Activated T-cell treated with anti-CD3 and anti-CD28 coated beads, Interleukin-2, amount 50 U/mL, for 4 hours (primary cell): Measurements from ENCODE around the gene NUTF2. TPM values are rescaled to one million over a fixed set of nuclear protein-coding genes. Genes with fewer than 3 reads are reported as not detected.
"Not testable (repeated sequence)": the region's sequence is repeated elsewhere in the genome, so short reads cannot be mapped to it uniquely, and the experiment has no call there.

Source experiments
- ATAC-seq, 2 donors: fragments of 200-7000 bp; cut with Tn5 transposase; one replicate each; pipeline ENCODE4 v1.10.0; 2021
- DNase-seq: peaks from one replicate; pipeline ENCODE4 v3.0.0-alpha.2; 2020
- H3K27me3 Mint-ChIP-seq: one replicate; pipeline ENCODE4 v1.8.0; 2021; ENCODE audit warnings: low read depth, mixed read lengths
- H3K36me3 Mint-ChIP-seq: one replicate; pipeline ENCODE4 v1.8.0; 2022; ENCODE audit warnings: mixed read lengths; ENCODE audit not compliant: insufficient read depth
- H3K4me1 Mint-ChIP-seq: one replicate; pipeline ENCODE4 v1.8.0; 2021; ENCODE audit warnings: low read depth, mixed read lengths
- H3K4me3 Mint-ChIP-seq: one replicate; pipeline ENCODE4 v1.8.0; 2021; ENCODE audit warnings: mild to moderate bottlenecking, moderate library complexity, mixed read lengths
- H3K9me3 Mint-ChIP-seq: one replicate; pipeline ENCODE4 v1.8.0; 2021; ENCODE audit warnings: mixed read lengths
- total RNA-seq, 3 donors: library from RNA; stranded (reverse); gene quantifications; one replicate each; pipeline ENCODE4 v1.2.1, GENCODE V29; 2021

Gene NUTF2
- total RNA-seq, 3 donors from 2014 or later: 170 to 182 (median 182) TPM

- no peak for ATAC-seq
- peaks cover 50% of the 10 kb centered on the region for H3K4me1 Mint-ChIP-seq
- DNase-seq: no peak
- H3K9me3 Mint-ChIP-seq: no peaks in the 10 kb centered on the region
- H3K4me3 Mint-ChIP-seq: peak overlapping the region; percentile 87
- no peaks in the 10 kb centered on the region for H3K27me3 Mint-ChIP-seq
- H3K36me3 Mint-ChIP-seq: peaks cover 4% of the 10 kb centered on the region
Observed at GRCh38 chr16:67845291-67846062, 1.3 kb upstream of the NUTF2 start.

GRCh38 chr16:67846063-67846319, 742 bp upstream of the NUTF2 start:
- H3K4me3 Mint-ChIP-seq: peak overlapping the region; percentile 87
- H3K9me3 Mint-ChIP-seq: no peaks in the 10 kb centered on the region
- peaks cover 4% of the 10 kb centered on the region for H3K36me3 Mint-ChIP-seq
- H3K4me1 Mint-ChIP-seq: peaks cover 50% of the 10 kb centered on the region
- DNase-seq: no peak
- no peak for ATAC-seq
- H3K27me3 Mint-ChIP-seq: no peaks in the 10 kb centered on the region

GRCh38 chr16:67847064-67847861, 530 bp downstream of the NUTF2 start, which contains the start of gene CENPT:
Gene CENPT (minus strand): TSS chr16:67847693. CDS start chr16:67833859, 13,834 bp downstream.
- H3K9me3 Mint-ChIP-seq: no peaks in the 10 kb centered on the region
- peak within 1 kb of the TSS; percentile 92 for H3K4me3 Mint-ChIP-seq
- peaks cover 44% of the 10 kb centered on the region for H3K4me1 Mint-ChIP-seq
- ATAC-seq (peak; percentile 59 to 63), DNase-seq (peak; percentile 10)
- no peaks in the 10 kb centered on the region for H3K27me3 Mint-ChIP-seq
- peaks cover 4% of the 10 kb centered on the region for H3K36me3 Mint-ChIP-seq

- ATAC-seq (no peak), DNase-seq (no peak)
- H3K27me3 Mint-ChIP-seq: no peaks in the 10 kb centered on the region
- H3K4me3 Mint-ChIP-seq: peak overlapping the region; percentile 92
- no peaks in the 10 kb centered on the region for H3K9me3 Mint-ChIP-seq
- peaks cover 4% of the 10 kb centered on the region for H3K36me3 Mint-ChIP-seq
- H3K4me1 Mint-ChIP-seq: peaks cover 41% of the 10 kb centered on the region
Observed at GRCh38 chr16:67848118-67848517, 1.4 kb downstream of the NUTF2 start.

- Mint-ChIP-seq H3K4me3 (no peak overlapping the region), H3K9me3 (no peaks in the 10 kb centered on the region), H3K36me3 (peaks cover 12% of the 10 kb centered on the region), H3K27me3 (no peaks in the 10 kb centered on the region), H3K4me1 (peaks cover 40% of the 10 kb centered on the region)
- ATAC-seq (no peak), DNase-seq (no peak)
Observed at GRCh38 chr16:67853670-67854069, 6.9 kb downstream of the NUTF2 start.

GRCh38 chr16:67855789-67856188, 9.1 kb downstream of the NUTF2 start:
- Mint-ChIP-seq H3K4me1 (peaks cover 40% of the 10 kb centered on the region), H3K27me3 (no peaks in the 10 kb centered on the region), H3K4me3 (no peak overlapping the region), H3K36me3 (peaks cover 8% of the 10 kb centered on the region), H3K9me3 (no peaks in the 10 kb centered on the region)
- ATAC-seq (no peak), DNase-seq (no peak)

GRCh38 chr16:67856927-67857546, 10.3 kb downstream of the NUTF2 start:
- no peak for DNase-seq
- ATAC-seq: no peak
- no peaks in the 10 kb centered on the region for H3K9me3 Mint-ChIP-seq
- H3K27me3 Mint-ChIP-seq: no peaks in the 10 kb centered on the region
- H3K4me3 Mint-ChIP-seq: no peak overlapping the region
- H3K36me3 Mint-ChIP-seq: peaks cover 13% of the 10 kb centered on the region
- H3K4me1 Mint-ChIP-seq: peaks cover 40% of the 10 kb centered on the region

GRCh38 chr16:67857547-67858233, 11.0 kb downstream of the NUTF2 start:
- H3K27me3 Mint-ChIP-seq: no peaks in the 10 kb centered on the region
- peak; percentile 93 to 95 for ATAC-seq
- peaks cover 40% of the 10 kb centered on the region for H3K4me1 Mint-ChIP-seq

GRCh38 chr16:67858500-67858899, 11.8 kb downstream of the NUTF2 start:
- no peak for ATAC-seq
- Mint-ChIP-seq H3K36me3 (peaks cover 13% of the 10 kb centered on the region), H3K27me3 (no peaks in the 10 kb centered on the region), H3K4me1 (peaks cover 40% of the 10 kb centered on the region), H3K4me3 (no peak overlapping the region), H3K9me3 (no peaks in the 10 kb centered on the region)
- DNase-seq: no peak

More at GRCh38 chr16:67857547-67858233, 11.0 kb downstream of the NUTF2 start:
- Mint-ChIP-seq H3K9me3 (no peaks in the 10 kb centered on the region), H3K36me3 (peaks cover 13% of the 10 kb centered on the region), H3K4me3 (no peak overlapping the region)
- peak; percentile 18 for DNase-seq

- Mint-ChIP-seq H3K4me1 (peaks cover 28% of the 10 kb centered on the region), H3K27me3 (no peaks in the 10 kb centered on the region), H3K4me3 (no peak overlapping the region), H3K36me3 (peaks cover 7% of the 10 kb centered on the region), H3K9me3 (no peaks in the 10 kb centered on the region)
- DNase-seq: no peak
- ATAC-seq: no peak
Observed at GRCh38 chr16:67860589-67861398, 14.1 kb downstream of the NUTF2 start.

GRCh38 chr16:67861877-67862276, 15.1 kb downstream of the NUTF2 start:
- peaks cover 23% of the 10 kb centered on the region for H3K4me1 Mint-ChIP-seq
- no peaks in the 10 kb centered on the region for H3K27me3 Mint-ChIP-seq
- ATAC-seq: no peak
- no peak for DNase-seq
- H3K9me3 Mint-ChIP-seq: no peaks in the 10 kb centered on the region
- H3K36me3 Mint-ChIP-seq: peaks cover 10% of the 10 kb centered on the region
- H3K4me3 Mint-ChIP-seq: no peak overlapping the region

- no peaks in the 10 kb centered on the region for H3K27me3 Mint-ChIP-seq
- H3K9me3 Mint-ChIP-seq: no peaks in the 10 kb centered on the region
- ATAC-seq (no peak), DNase-seq (no peak)
- peaks cover 13% of the 10 kb centered on the region for H3K4me1 Mint-ChIP-seq
- H3K36me3 Mint-ChIP-seq: peaks cover 10% of the 10 kb centered on the region
- H3K4me3 Mint-ChIP-seq: no peak overlapping the region
Observed at GRCh38 chr16:67862623-67863583, 16.2 kb downstream of the NUTF2 start.

GRCh38 chr16:67864044-67864443, 17.3 kb downstream of the NUTF2 start:
- not testable (repeated sequence) for H3K9me3 Mint-ChIP-seq, H3K4me1 Mint-ChIP-seq, H3K27me3 Mint-ChIP-seq, H3K36me3 Mint-ChIP-seq, ATAC-seq, H3K4me3 Mint-ChIP-seq, DNase-seq
